GM12872 (cell line): ENCODE results near the gene LPIN3.

Experiments used
- CTCF ChIP-seq: IDR thresholded peaks from 3 replicates; pipeline ENCODE4 v1.5.1; 2011; ENCODE audit warnings: low read depth, mild to moderate bottlenecking, low read length, moderate library complexity; ENCODE audit not compliant: insufficient read depth

Gene LPIN3

DNA sequence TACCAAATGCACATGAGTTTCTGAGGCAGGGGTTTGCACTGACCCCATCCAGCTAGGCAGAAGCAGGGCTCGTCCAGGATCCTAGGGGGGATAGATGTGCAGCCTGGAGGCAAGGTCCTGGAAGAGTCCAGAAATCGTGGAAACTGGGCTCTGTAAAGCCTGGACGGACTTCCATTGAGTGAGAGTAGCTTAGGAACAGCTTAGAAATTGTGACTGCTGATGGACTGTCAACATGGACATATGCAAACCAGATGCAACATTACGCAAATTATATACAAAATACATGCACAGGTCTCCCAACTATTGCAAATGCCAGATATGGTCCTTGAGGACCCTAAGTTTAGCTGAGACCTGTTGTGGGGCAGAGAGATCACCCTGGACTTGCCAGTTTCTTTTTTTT lies 30.8 kb downstream of the LPIN3 start:
- TF ChIP-seq CTCF = no peak

DNA sequence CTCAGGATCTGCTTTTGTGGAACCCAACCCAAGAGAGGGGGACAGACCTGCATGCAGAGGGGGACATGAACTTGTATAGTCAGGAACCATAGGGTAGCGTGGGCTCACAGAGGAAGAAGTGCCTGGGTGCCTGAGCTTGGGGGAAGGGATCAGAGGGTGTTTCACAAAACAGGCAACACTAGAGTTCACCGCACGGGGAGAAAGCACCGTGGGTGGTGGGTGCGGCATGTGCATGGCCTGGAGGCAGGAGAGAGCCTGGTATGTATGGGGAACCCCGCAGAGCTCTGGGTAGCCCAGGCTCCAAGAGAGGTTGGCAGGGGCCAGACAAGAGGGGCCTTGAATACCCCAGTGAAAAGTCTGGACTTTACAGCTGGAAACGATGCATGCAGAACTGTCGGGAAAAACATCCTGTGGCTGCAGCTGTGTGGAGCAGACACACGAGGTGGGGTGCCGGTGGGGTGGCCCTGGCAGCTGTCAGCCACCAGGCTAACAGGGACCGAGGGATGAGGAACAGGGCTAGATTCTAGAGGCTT lies 32.7 kb downstream of the LPIN3 start:
- no peak for TF ChIP-seq CTCF

DNA sequence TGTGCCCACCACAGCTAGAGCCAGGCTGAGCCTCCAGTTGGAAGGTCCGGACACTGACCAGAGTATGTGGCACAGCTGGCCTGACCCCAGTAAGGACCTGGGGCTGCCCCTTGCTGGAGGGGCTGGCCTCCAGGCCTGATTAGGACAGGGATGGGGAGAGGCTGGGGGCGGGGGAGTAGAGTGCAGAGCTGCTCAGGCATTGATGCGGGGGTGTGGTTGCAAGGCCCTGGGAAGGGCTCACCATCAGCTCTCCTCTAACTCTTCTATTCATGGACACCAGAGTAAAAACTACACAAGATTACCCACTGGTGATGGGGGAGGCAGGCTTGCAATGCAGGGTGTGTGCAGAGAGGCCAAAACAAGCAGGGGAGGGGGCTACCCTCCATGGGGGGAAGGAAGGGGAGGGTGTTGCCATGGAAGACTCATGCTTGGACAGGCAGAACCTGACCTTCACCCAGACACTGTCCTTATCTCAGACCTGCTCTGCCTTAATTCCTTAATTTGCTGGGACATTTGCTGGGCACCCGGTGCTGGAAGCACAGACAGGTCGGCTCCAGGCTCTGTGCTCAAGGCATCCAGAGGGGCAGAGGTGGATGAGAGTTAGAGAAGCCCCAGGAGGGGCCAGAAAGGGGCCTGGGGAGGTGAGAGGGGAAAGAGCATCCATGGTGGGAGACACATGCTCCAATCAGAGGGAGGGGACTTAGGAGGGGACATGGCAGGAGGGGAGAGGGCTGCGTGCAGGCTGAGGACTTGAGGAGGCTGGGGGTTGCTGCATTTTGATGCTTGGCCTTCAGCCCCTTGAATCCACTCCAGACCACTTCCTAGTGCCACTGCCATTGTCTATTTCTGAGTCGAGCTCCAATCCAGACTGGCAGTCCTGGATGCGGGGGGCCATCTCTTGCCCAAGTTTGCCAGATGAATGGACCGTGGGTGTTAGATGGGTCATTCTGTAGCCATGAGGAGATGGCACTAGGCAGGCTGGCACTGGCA lies 33.6 kb downstream of the LPIN3 start:
- TF ChIP-seq CTCF = no peak

DNA sequence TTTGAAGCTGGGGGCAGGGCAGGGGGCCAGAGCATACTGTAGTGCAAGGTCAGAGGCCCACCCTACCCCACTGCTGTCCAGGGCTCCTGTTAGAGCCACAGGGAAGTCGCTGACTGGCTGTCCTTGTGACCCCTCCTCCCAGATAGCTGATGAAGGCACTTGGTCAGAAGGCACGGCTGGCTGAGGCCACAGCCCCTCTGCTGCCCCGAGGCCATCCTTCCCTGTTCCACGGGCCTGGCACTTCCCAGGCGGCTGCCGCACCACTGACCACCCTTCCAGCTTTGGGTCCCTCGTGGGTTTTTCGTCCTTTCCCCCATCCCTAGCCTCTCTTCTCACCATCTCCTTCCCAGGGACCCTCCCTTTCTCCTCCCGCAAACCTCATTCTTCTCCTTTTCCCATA lies 35.2 kb downstream of the LPIN3 start:
- no peak for TF ChIP-seq CTCF

- TF ChIP-seq CTCF = no peak
Observed at GRCh38 chr20:41376349-41376748, 35.7 kb downstream of the LPIN3 start.

DNA sequence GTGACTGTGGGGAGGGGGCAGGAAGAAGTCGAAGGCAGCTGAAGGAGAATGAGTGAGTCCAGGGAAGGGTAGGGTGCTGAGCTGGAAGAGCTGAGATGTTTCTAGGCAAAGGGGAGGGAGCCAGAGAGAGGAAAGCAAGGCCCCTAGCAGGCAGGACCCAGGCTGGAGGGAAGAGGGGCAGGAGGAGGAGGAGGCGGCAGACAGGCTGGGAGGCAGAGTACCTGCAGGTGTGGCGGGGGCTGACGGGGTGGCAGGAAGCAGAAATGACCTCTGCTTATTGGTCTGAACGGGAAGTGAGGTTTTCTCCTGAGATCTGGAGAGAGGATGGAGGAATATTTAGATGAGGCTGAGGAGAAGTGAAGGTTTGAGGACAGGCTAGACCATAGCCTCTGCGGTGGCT lies 36.7 kb downstream of the LPIN3 start:
- TF ChIP-seq CTCF = no peak

- TF ChIP-seq CTCF = no peak
Observed at GRCh38 chr20:41379551-41379950, 38.9 kb downstream of the LPIN3 start.
